ENCODE data around the gene LHX4.

LHX4 gene

DNA sequence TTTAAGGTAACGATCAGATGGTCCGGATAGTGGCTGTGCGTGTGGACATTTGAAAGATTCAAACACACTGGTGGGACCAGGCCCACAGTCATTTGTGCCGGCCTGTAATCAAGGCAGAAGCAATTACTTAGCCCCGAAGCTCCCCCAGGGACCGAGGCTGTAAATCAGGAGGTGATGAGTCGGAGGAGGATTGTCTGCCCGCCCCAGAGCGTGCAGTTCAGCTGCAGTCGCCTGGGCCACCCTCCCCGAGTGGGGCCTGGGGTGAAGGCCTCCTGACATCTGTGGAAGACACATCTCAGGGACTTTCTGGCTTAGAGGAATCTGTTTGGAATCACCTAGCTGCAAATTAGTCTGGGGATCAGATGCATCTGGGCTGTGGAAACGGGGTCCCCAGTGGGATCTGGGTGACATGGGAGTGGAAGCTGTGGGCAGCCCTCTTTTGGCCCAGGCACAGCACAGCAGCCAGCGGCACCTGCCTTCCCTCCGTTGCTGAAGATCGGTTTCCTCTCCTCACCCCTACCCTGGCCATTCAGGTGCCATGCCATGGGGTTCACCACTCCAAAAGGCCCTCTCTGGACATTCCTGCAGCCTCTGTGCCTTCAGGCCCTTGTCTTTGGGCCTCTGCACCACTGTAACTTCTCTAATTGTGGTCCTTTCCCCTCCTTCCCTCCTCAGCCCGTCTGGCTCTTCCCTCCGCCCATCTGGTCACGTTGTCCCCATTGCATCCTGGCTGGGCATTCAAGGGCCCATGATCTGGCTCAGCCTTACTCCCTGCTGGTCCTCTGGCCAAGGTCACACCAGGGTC, 25.7 kb downstream of the LHX4 start:
- TF ChIP-seq, protein P1, sequence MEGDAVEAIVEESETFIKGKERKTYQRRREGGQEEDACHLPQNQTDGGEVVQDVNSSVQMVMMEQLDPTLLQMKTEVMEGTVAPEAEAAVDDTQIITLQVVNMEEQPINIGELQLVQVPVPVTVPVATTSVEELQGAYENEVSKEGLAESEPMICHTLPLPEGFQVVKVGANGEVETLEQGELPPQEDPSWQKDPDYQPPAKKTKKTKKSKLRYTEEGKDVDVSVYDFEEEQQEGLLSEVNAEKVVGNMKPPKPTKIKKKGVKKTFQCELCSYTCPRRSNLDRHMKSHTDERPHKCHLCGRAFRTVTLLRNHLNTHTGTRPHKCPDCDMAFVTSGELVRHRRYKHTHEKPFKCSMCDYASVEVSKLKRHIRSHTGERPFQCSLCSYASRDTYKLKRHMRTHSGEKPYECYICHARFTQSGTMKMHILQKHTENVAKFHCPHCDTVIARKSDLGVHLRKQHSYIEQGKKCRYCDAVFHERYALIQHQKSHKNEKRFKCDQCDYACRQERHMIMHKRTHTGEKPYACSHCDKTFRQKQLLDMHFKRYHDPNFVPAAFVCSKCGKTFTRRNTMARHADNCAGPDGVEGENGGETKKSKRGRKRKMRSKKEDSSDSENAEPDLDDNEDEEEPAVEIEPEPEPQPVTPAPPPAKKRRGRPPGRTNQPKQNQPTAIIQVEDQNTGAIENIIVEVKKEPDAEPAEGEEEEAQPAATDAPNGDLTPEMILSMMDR (IDR thresholded peaks at IDR 0.05; ENCODE audit: low read depth, low read length), result no peak
- H3K4me3 ChIP-seq (ENCODE audit: low read depth, low read length), result no peak overlapping the region

DNA sequence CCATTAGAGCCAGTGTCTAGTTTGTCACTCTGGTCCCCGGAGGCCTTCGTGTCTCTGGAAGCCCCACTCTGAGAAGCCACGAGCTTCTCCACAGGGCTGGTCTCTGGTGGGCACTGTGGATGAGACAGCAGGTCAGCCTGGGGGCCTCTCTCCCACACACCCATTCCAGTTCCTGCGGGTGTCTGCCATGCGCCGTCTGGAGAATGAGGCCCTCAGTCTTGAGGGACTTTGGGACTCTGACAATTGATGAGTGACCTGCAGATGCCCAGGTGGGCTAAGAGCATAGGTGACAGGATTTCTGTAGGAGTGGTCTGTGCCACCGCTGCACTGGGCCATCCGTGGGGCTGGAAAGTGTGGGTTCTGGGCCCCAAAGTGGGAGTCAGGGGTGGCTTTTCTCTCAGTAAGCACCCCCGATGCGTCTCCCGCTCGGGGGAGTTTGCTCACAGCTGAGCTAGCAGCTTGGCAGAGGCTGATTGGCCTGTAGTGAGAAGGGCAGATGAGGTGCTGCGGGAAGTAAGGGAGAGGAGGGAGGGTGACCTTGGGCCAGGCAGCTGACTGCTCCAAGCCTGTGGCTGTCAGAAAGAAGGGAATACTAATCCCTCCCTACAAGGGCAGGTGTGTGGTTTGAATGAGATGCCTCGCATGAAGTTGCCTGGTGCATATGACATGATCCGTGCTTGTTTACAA, 26.4 kb downstream of the LHX4 start:
- no peak overlapping the region for H3K4me3 ChIP-seq (ENCODE audit: low read depth, low read length)
- TF ChIP-seq, protein P1 (IDR thresholded peaks at IDR 0.05; ENCODE audit: low read depth, low read length), result no peak

GRCh38 chr1:180257028-180257386, 26.9 kb downstream of the LHX4 start:
- H3K4me3 ChIP-seq (ENCODE audit: low read depth, low read length), result no peak overlapping the region
- TF ChIP-seq, protein P1 (IDR thresholded peaks at IDR 0.05; ENCODE audit: low read depth, low read length), result no peak

GRCh38 chr1:180257486-180257885, 27.4 kb downstream of the LHX4 start:
- TF ChIP-seq, protein P1 (IDR thresholded peaks at IDR 0.05; ENCODE audit: low read depth, low read length), result no peak
- H3K4me3 ChIP-seq (ENCODE audit: low read depth, low read length), result no peak overlapping the region

- H3K4me3 ChIP-seq (ENCODE audit: low read depth, low read length), result no peak overlapping the region
- TF ChIP-seq, protein P1 (IDR thresholded peaks at IDR 0.05; ENCODE audit: low read depth, low read length), result no peak
Observed at GRCh38 chr1:180258290-180258689, 28.2 kb downstream of the LHX4 start.

- H3K4me3 ChIP-seq (ENCODE audit: low read depth, low read length), result no peak overlapping the region
- TF ChIP-seq, protein P1 (IDR thresholded peaks at IDR 0.05; ENCODE audit: low read depth, low read length), result no peak
Observed at GRCh38 chr1:180258935-180259334, 28.9 kb downstream of the LHX4 start.
